NAMALWA (cell line): ENCODE data around the gene CDCA7.
"Not testable (repeated sequence)": the region's sequence is repeated elsewhere in the genome, so short reads cannot be mapped to it uniquely, and the experiment has no call there.

Source experiments
- DNase-seq: peaks from one replicate; pipeline ENCODE4 v3.0.0-alpha.2; 2015; ENCODE audit warnings: low spot score

Gene CDCA7

GRCh38 chr2:173402405-173402974 is 47.8 kb downstream of the CDCA7 start:
- DNase-seq: peak; percentile 91

GRCh38 chr2:173404841-173405750 is 50.4 kb downstream of the CDCA7 start:
- no peak for DNase-seq

- DNase-seq: no peak
Measured at GRCh38 chr2:173407176-173407575, 52.5 kb downstream of the CDCA7 start.

GRCh38 chr2:173407646-173408045 is 53.0 kb downstream of the CDCA7 start:
- no peak for DNase-seq

- DNase-seq: no peak
Measured at GRCh38 chr2:173410579-173410978, 55.9 kb downstream of the CDCA7 start.

DNA sequence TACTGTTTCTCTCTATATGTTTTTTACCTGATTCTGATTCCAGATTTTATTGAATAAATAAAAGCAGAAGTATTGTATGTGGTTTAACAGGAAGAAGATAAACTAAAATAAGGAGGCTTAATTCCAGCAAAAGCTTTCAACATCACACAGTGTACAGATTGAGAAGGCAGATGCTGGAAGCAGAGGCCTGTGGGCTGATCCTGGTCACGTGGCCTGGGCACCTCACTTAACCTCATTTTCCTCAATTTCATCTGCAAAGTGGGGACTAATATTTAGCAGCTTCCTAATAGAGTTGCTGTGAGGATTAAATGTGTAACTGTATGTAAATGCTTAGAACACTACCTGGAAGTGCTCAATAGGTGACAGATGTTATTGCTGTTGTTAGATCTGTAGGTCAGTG is 58.0 kb downstream of the CDCA7 start:
- no peak for DNase-seq

GRCh38 chr2:173414823-173415322 is 60.2 kb downstream of the CDCA7 start:
- DNase-seq: no peak

DNA sequence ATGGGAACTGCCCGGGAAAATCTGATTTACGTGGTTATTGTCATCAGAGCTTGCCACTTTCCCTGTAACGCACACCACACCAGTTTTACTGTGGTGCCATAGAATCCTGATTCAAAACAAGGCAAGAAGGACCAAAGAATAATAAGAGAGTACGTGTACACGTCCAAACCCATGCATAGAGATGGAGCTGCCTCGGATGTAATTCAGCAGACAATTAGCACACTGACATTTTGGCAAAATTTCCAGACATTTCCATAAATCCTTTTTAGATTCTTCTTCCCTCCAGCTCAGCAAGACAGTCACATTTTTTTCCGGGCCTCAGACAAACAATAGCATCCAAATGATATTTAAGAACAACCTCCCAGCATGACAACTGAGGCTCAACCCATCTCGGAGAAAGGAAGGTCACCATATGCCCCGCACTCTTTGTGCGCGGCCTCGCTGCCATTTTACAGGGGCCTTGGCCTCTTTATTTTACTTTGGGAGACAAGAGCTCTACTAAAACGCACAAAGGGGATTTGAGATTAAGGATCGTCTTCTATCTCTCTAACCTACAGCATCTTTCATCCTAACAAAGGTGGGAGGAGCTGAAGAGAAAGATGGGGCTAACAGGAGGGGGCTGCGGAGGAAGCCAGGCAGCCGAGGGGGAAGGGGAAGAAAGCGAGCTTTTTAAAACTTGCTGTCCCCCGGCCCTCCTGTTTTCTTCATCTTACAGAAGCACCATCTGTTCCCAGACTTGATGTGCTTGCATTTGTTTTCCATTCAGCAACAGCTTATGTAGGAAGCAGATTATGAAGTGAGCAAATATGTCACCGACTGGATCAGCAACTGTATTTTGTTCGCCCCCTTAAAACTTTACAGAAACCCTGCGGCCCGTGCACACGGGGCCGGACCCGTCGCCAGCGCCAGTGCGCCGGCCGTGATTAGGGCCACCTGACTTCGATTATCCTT is 61.0 kb downstream of the CDCA7 start:
- no peak for DNase-seq

- DNase-seq: not testable (repeated sequence)
Measured at GRCh38 chr2:173416415-173417152, 61.9 kb downstream of the CDCA7 start.

DNA sequence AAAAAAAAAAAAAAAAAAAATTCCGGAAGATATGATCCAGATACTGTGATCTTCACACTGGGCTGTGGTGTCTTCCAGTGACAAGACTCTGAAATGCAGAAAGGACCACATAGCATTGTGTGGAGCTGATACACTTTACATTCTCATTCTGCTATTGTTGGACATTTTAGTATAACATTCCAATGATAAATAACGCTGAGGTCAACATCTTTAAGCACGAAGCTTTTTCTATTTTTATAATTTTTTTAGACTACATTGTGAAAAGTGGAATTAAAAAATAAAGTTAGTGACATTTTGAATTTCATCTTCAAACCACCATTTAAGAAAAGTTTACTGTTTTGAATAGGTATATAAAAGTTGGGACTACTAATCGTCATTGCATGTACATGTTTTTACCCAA is 62.7 kb downstream of the CDCA7 start:
- DNase-seq: no peak

- no peak for DNase-seq
Measured at GRCh38 chr2:173417802-173418201, 63.1 kb downstream of the CDCA7 start.
